Upper lobe of left lung (tissue), 6 donors: ENCODE data around the gene WNK2. TPM values are rescaled to one million over a fixed set of nuclear protein-coding genes. Genes with fewer than 3 reads are reported as not detected.

Source experiments
- ATAC-seq, 2 donors: fragments of 200-7000 bp; cut with Tn5 transposase; one replicate each; pipeline ENCODE4 v1.9.1; 2022; ENCODE audit warnings: mild to moderate bottlenecking in 2 of 2, moderate library complexity in 2 of 2; ENCODE audit not compliant: low FRiP score in 2 of 2
- DNase-seq, 2 donors: peaks; one replicate each; pipeline ENCODE4 v3.0.0-alpha.2; 2019 to 2020
- H3K27ac ChIP-seq, 4 donors: fragments of 200-600 bp; sonication (generic); one replicate each; pipeline ENCODE4 v1.5.1; 2016 to 2019
- H3K27me3 ChIP-seq, 4 donors: fragments of 200-600 bp; sonication (generic); one replicate each; pipeline ENCODE4 v1.5.1; 2017 to 2019
- H3K36me3 ChIP-seq, 4 donors: fragments of 200-600 bp; sonication (generic); one replicate each; pipeline ENCODE4 v1.5.1; 2016 to 2019
- H3K4me1 ChIP-seq, 4 donors: fragments of 200-600 bp; sonication (generic); one replicate each; pipeline ENCODE4 v1.5.1; 2018 to 2019
- H3K4me3 ChIP-seq, 4 donors: fragments of 200-600 bp; sonication (generic); one replicate each; pipeline ENCODE4 v1.5.1; 2017 to 2019; ENCODE audit warnings: mild to moderate bottlenecking in 2 of 4, moderate library complexity in 1 of 4
- H3K9me3 ChIP-seq, 4 donors: fragments of 200-600 bp; sonication (generic); one replicate each; pipeline ENCODE4 v1.5.1; 2018 to 2019
- CTCF ChIP-seq, 6 experiments: fragments of 450-650 bp in 4 of 6; fragments of 200-600 bp in 2 of 6; sonication (generic) in 2 of 6; IDR thresholded peaks; one replicate each; pipeline ENCODE4 v1.5.1; 2016 to 2019; ENCODE audit warnings: antibody characterized with exemption in 6 of 6
- EP300 ChIP-seq, 4 donors: sonication (generic); formaldehyde crosslinking; IDR thresholded peaks; one replicate each; pipeline ENCODE4 v1.5.1; 2017; ENCODE audit warnings: antibody characterized with exemption in 4 of 4, control low read depth in 2 of 4
- POLR2A ChIP-seq, 4 donors: fragments of 450-650 bp; IDR thresholded peaks; one replicate each; pipeline ENCODE4 v1.5.1; 2016 to 2017; ENCODE audit warnings: antibody characterized with exemption in 4 of 4, mild to moderate bottlenecking in 2 of 4
- POLR2AphosphoS5 ChIP-seq, 2 donors: sonication (generic); formaldehyde crosslinking; IDR thresholded peaks; one replicate each; pipeline ENCODE4 v1.5.1; 2017; ENCODE audit warnings: antibody characterized with exemption in 2 of 2
- WGBS, 2 donors: methylation state at CpG; one replicate each; pipeline ENCODE4 v1.1.5; 2017 to 2018; 5-methylcytosine and 5-hydroxymethylcytosine counted together
- total RNA-seq, 6 donors: library from RNA; depleted of rRNA in 4 of 6; stranded (reverse); fragments of >200 nt in 4 of 6; gene quantifications; one replicate each; pipeline versions ENCODE4 v1.1.0 to v1.2.1, GENCODE V29; 2016 to 2021
- donor health status: DM: no; HTN: no; CAD: no; lungs with moderate emphysema.
- donor health status: DM: no; HTN: yes; CAD: no; lungs with severe emphysema.

The WNK2 gene
- total RNA-seq, 6 donors from 2014 or later = 1.1 to 11.5 (median 7.3) TPM

- no peaks in the 10 kb centered on the region for H3K36me3 ChIP-seq
- TF ChIP-seq POLR2AphosphoS5 (IDR thresholded peaks at IDR 0.05) (no peak), CTCF (IDR thresholded peaks at IDR 0.05) (no peak), EP300 (IDR thresholded peaks at IDR 0.05) (no peak), POLR2A (IDR thresholded peaks at IDR 0.05) (no peak)
- ATAC-seq (no peak), DNase-seq (peak in 1 of 2 donors; percentile 41)
- no peaks in the 10 kb centered on the region for H3K9me3 ChIP-seq
- no peak overlapping the region for H3K27ac ChIP-seq
- no peak overlapping the region for H3K4me3 ChIP-seq
- no peaks in the 10 kb centered on the region for H3K27me3 ChIP-seq
- H3K4me1 ChIP-seq = no peaks in the 10 kb centered on the region
- 84 to 100% methylated on average over 1 to 11 of the region's 12 CpGs for WGBS, 2 donors
These were observed 22.1 kb downstream of the WNK2 start for GRCh38 chr9:93205896-93206575.

- Histone ChIP-seq H3K4me3 (no peak overlapping the region), H3K27me3 (no peaks in the 10 kb centered on the region), H3K36me3 (no peaks in the 10 kb centered on the region), H3K27ac (no peak overlapping the region), H3K4me1 (no peaks in the 10 kb centered on the region), H3K9me3 (no peaks in the 10 kb centered on the region)
- ATAC-seq (no peak), DNase-seq (peak in 1 of 2 donors; percentile 27)
- 82% methylated on average over 2 to 6 of the region's 7 CpGs for WGBS, 2 donors
- no peak for TF ChIP-seq EP300 (IDR thresholded peaks at IDR 0.05)
- TF ChIP-seq POLR2A (IDR thresholded peaks at IDR 0.05) = no peak
- TF ChIP-seq POLR2AphosphoS5 (IDR thresholded peaks at IDR 0.05) = no peak
- TF ChIP-seq CTCF (IDR thresholded peaks at IDR 0.05) = no peak
These were observed 22.7 kb downstream of the WNK2 start for GRCh38 chr9:93206576-93207155.

GRCh38 chr9:93207326-93207814 lies 23.4 kb downstream of the WNK2 start:
- ATAC-seq = peak in 1 of 2 donors; percentile 57
- Histone ChIP-seq H3K4me3 (no peak overlapping the region), H3K36me3 (no peaks in the 10 kb centered on the region), H3K9me3 (no peaks in the 10 kb centered on the region), H3K27ac (no peak overlapping the region), H3K27me3 (no peaks in the 10 kb centered on the region), H3K4me1 (no peaks in the 10 kb centered on the region)
- TF ChIP-seq CTCF (IDR thresholded peaks at IDR 0.05) (no peak), POLR2AphosphoS5 (IDR thresholded peaks at IDR 0.05) (no peak), EP300 (IDR thresholded peaks at IDR 0.05) (no peak), POLR2A (IDR thresholded peaks at IDR 0.05) (no peak)
- 28 to 52% methylated on average over 7 to 9 of the region's 9 CpGs for WGBS, 2 donors
- no peak for DNase-seq

GRCh38 chr9:93207860-93208734 lies 24.2 kb downstream of the WNK2 start:
- no peaks in the 10 kb centered on the region for H3K4me1 ChIP-seq
- TF ChIP-seq POLR2A (IDR thresholded peaks at IDR 0.05) = no peak
- TF ChIP-seq CTCF (IDR thresholded peaks at IDR 0.05) = no peak
- no peak for TF ChIP-seq EP300 (IDR thresholded peaks at IDR 0.05)
- TF ChIP-seq POLR2AphosphoS5 (IDR thresholded peaks at IDR 0.05) = no peak
- no peak overlapping the region for H3K4me3 ChIP-seq
- DNase-seq = no peak
- H3K9me3 ChIP-seq = no peaks in the 10 kb centered on the region
- no peaks in the 10 kb centered on the region for H3K27me3 ChIP-seq
- no peak for ATAC-seq
- H3K36me3 ChIP-seq = no peaks in the 10 kb centered on the region
- no peak overlapping the region for H3K27ac ChIP-seq
- 65 to 74% methylated on average over 25 of the region's 25 CpGs for WGBS, 2 donors
